KMS-11 (cell line): ENCODE results near the gene CEACAM18.

Experiments
- H2AFZ ChIP-seq: fragments of 200-600 bp; sonication (generic); 2 replicates; pipeline ENCODE4 v1.6.1; 2016; ENCODE audit warnings: antibody characterized with exemption, mixed run types, low read depth
- H3K27ac ChIP-seq: fragments of 200-600 bp; sonication (generic); 2 replicates; pipeline ENCODE4 v1.6.1; 2016; ENCODE audit warnings: mild to moderate bottlenecking, mixed run types
- H3K27me3 ChIP-seq: fragments of 200-600 bp; sonication (generic); 2 replicates; pipeline ENCODE4 v1.6.1; 2017; ENCODE audit warnings: mild to moderate bottlenecking, low read depth, mixed run types, moderate library complexity; ENCODE audit not compliant: insufficient read depth
- H3K36me3 ChIP-seq: fragments of 200-600 bp; sonication (generic); 2 replicates; pipeline ENCODE4 v1.6.1; 2017; ENCODE audit warnings: mild to moderate bottlenecking, mixed run types; ENCODE audit not compliant: insufficient read depth
- H3K4me1 ChIP-seq: fragments of 200-600 bp; sonication (generic); 2 replicates; pipeline ENCODE4 v1.6.1; 2016; ENCODE audit warnings: mild to moderate bottlenecking, low read depth, mixed run types; ENCODE audit not compliant: poor library complexity, severe bottlenecking
- H3K4me2 ChIP-seq: fragments of 200-600 bp; sonication (generic); 2 replicates; pipeline ENCODE4 v1.7.0; 2016; ENCODE audit warnings: mild to moderate bottlenecking, mixed run types
- H3K4me3 ChIP-seq: fragments of 200-600 bp; sonication (generic); IDR thresholded peaks from 2 replicates; pipeline ENCODE4 v1.6.1; 2017; ENCODE audit warnings: low read depth, low read length, mixed read lengths; ENCODE audit not compliant: insufficient read depth
- H3K79me2 ChIP-seq: fragments of 200-600 bp; sonication (generic); 2 replicates; pipeline ENCODE4 v1.6.1; 2016; ENCODE audit warnings: low read depth, mixed run types; ENCODE audit not compliant: insufficient read depth
- H3K9ac ChIP-seq: fragments of 200-600 bp; sonication (generic); 2 replicates; pipeline ENCODE4 v1.6.1; 2016; ENCODE audit warnings: mild to moderate bottlenecking, mixed run types
- H4K20me1 ChIP-seq: fragments of 200-600 bp; sonication (generic); 2 replicates; pipeline ENCODE4 v1.6.1; 2016; ENCODE audit warnings: mild to moderate bottlenecking, mixed run types; ENCODE audit not compliant: insufficient read depth
- CTCF ChIP-seq: fragments of 200-600 bp; sonication (generic); conservative IDR thresholded peaks from 2 replicates; pipeline ENCODE4 v1.6.1; 2017; ENCODE audit warnings: low read depth, mild to moderate bottlenecking, antibody characterized with exemption, low read length, moderate library complexity, mixed read lengths

The CEACAM18 gene

GRCh38 chr19:51450730-51451307 lies 27.5 kb upstream of the CEACAM18 start:
- Histone ChIP-seq H3K36me3 (no peaks in the 10 kb centered on the region), H3K4me2 (no peak overlapping the region), H3K27ac (no peak overlapping the region), H3K4me1 (no peaks in the 10 kb centered on the region), H3K79me2 (no peaks in the 10 kb centered on the region), H4K20me1 (no peaks in the 10 kb centered on the region), H3K27me3 (no peaks in the 10 kb centered on the region), H3K9ac (no peak overlapping the region), H3K4me3 (no peak overlapping the region), H2AFZ (no peak overlapping the region)
- TF ChIP-seq CTCF, result no peak

GRCh38 chr19:51456541-51457290 lies 21.6 kb upstream of the CEACAM18 start:
- Histone ChIP-seq H3K27me3 (0 out of 2 replicates have a peak, but pooled peaks cover 3% of the 10 kb centered on the region), H3K36me3 (no peaks in the 10 kb centered on the region), H4K20me1 (no peaks in the 10 kb centered on the region), H3K27ac (no peak overlapping the region), H3K4me2 (no peak overlapping the region), H3K4me1 (no peaks in the 10 kb centered on the region), H3K4me3 (no peak overlapping the region), H3K79me2 (no peaks in the 10 kb centered on the region), H3K9ac (no peak overlapping the region), H2AFZ (no peak overlapping the region)
- no peak for TF ChIP-seq CTCF

- H3K4me2 ChIP-seq, result no peak overlapping the region
- no peak for TF ChIP-seq CTCF
- no peaks in the 10 kb centered on the region for H3K4me1 ChIP-seq
- no peak overlapping the region for H3K4me3 ChIP-seq
- H2AFZ ChIP-seq, result no peak overlapping the region
- H3K36me3 ChIP-seq, result no peaks in the 10 kb centered on the region
- 0 out of 2 replicates have a peak, but pooled peaks cover 3% of the 10 kb centered on the region for H3K27me3 ChIP-seq
- no peaks in the 10 kb centered on the region for H4K20me1 ChIP-seq
- no peaks in the 10 kb centered on the region for H3K79me2 ChIP-seq
- H3K27ac ChIP-seq, result no peak overlapping the region
- no peak overlapping the region for H3K9ac ChIP-seq
Measured at GRCh38 chr19:51457351-51458013, 20.9 kb upstream of the CEACAM18 start.

- no peak for TF ChIP-seq CTCF
- 0 out of 2 replicates have a peak, but pooled peaks cover 3% of the 10 kb centered on the region for H3K27me3 ChIP-seq
Measured at GRCh38 chr19:51458051-51458645, 20.2 kb upstream of the CEACAM18 start, which contains the start of gene SIGLEC8. SIGLEC8 (minus strand) TSS chr19:51458454; CDS start chr19:51458387, 67 bp downstream.

More at GRCh38 chr19:51458051-51458645, 20.2 kb upstream of the CEACAM18 start, which contains the start of gene SIGLEC8:
- H2AFZ ChIP-seq, result no peak within 1 kb of the TSS
- H3K79me2 ChIP-seq, result no peaks in the 10 kb centered on the region
- no peaks in the 10 kb centered on the region for H3K4me1 ChIP-seq
- H3K27ac ChIP-seq, result no peak within 1 kb of the TSS
- H3K9ac ChIP-seq, result no peak within 1 kb of the TSS
- no peaks in the 10 kb centered on the region for H3K36me3 ChIP-seq
- H3K4me2 ChIP-seq, result no peak within 1 kb of the TSS
- no peak within 1 kb of the TSS for H3K4me3 ChIP-seq
- H4K20me1 ChIP-seq, result no peaks in the 10 kb centered on the region
